DMS53 (cell line): ENCODE results near the gene ACSF2.
"Not testable (repeated sequence)": the region's sequence is repeated elsewhere in the genome, so short reads cannot be mapped to it uniquely, and the experiment has no call there.

Experiments used
- DNase-seq: peaks from one replicate; lab custom pipeline; 2025; lab: John Stamatoyannopoulos, UW

The ACSF2 gene

DNA sequence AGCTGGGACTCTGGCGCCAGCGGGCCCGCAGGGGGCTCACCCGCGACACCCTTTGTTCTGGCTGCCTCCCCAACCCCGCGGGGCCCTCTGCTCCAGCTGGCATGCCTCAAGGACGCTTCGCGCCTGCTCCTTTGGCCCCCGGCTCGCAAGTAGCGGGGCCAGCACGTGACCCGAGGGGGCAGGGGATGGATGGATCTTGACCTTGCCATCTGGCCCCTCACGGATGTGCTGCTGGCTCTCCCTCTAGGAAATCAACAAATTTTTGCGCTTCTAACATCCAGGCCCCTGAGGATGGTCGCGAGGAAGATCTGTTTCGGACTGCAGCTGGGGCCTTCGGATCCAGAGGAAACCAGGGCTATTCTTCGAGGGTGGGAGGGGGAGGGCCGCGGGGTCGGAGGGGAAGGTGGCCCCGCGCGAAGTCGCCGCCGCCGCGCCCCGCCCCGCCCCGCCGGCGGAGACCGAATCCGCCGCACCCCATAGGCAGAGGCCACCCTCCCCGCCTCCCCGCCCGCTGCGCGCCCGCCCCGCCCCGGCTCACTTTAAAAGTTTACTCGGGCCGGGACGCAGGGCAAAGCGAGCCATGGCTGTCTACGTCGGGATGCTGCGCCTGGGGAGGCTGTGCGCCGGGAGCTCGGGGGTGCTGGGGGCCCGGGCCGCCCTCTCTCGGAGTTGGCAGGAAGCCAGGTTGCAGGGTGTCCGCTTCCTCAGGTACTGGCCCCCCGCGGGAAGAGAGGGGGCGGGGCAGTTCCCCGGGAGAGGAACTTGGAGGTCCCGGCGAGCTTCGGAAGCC lies at the start of gene ACSF2:
ACSF2 (plus strand) TSS at position 537 of the 790 bp plus-strand sequence; CDS start at position 581, 44 bp downstream.
- DNase-seq, result peak; percentile 67

DNA sequence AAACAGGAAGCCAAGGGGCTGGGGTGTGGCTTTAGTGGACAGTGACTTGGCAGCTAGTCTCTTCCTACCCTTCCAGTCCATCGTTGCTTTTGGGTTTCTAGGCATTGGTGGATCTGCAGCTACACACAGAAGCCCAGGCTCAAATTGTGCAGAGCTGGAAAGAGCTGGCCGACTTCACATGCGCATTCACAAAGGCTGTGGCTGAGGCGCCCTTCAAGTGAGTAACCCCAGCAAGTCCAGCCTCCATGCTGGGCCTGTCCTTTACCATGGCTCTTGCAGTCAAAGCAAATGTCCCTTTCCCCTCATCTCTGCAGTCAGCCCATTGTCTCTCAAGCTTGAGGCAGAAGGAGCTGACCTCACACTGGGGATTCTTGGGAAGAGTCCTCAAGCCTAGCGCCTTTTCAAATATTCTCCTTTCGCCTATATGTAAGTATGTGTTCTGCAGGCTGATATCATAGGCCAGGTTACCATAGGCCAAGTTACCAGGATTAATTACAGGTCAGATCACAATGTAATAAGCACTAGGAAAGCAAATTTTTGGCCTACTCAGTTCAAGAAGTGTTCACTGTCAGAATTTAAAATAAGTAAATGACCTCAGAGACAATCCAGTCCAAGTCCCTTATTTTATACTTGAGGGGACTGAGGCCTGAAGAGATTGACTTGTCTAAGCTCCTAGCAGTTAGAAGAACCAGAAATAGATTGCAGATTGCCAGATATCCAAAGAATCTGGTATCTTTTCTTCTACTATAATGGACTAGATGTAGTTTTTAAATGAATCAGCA lies 46.5 kb upstream of the ACSF2 start:
- no peak for DNase-seq

DNA sequence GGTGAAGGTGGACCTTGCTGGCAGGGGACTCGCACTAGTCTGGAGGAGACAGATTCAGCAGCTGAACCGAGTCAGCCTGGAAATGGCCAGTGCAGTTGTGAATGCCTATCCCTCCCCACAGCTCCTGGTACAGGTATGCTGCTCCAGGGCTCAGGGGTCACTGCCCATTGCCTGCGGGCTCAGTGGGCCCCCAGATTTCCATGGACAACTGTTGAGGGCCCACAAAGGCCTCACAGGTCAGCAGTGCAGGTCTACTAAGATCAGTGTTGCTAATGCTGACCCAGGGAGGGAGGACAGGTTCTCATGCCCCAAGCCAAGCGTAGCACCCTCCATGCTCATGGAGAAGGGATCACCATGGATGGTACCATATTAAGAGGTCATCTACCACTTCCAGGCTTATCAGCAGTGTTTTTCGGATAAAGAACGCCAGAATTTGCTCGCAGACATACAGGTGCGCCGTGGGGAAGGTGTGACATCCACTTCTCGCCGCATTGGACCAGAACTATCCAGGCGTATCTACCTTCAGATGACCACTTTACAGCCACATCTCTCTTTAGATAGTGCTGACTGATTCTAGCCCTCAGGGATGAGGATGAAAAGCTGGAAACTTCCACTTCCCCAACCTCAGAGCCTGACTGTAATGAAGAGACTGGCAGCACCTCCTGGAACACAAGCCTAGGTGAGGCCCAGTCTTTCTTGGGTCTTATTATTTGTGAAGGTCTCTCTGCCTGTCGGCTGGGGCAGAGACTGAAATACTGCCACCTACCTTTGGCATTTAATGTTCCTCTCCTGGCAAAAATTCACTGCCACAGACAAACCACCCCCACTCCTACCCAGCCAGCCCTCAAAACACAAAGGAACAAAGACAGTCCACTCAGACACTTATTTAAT lies 45.4 kb upstream of the ACSF2 start:
- DNase-seq, result peak; percentile 43

- DNase-seq, result no peak
Measured at GRCh38 chr17:50381260-50381815, 44.7 kb upstream of the ACSF2 start.

- DNase-seq, result no peak
Measured at GRCh38 chr17:50381920-50382319, 44.1 kb upstream of the ACSF2 start.

DNA sequence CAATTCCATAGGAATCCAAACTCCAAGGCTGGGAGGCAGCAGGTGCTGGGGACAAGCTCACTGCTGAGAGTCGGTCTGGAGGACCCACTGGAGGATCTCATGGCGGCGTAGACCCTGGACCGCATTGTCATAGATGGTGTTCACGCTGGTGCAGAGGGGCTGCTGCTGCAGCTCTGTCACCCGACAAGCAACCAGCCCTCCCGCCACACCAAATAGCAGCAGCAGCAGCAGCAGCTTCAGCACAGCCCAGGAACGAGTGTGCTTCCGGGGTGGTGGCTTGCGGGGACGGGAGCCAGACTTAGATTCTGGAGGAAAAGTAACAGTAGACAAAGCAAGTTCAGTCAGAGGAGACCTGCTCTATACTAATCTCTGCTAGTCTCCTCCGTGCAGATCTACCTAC lies 43.1 kb upstream of the ACSF2 start:
- no peak for DNase-seq

- DNase-seq, result no peak
Measured at GRCh38 chr17:50386510-50386909, 39.5 kb upstream of the ACSF2 start.

GRCh38 chr17:50388728-50389127 lies 37.3 kb upstream of the ACSF2 start:
- no peak for DNase-seq

DNA sequence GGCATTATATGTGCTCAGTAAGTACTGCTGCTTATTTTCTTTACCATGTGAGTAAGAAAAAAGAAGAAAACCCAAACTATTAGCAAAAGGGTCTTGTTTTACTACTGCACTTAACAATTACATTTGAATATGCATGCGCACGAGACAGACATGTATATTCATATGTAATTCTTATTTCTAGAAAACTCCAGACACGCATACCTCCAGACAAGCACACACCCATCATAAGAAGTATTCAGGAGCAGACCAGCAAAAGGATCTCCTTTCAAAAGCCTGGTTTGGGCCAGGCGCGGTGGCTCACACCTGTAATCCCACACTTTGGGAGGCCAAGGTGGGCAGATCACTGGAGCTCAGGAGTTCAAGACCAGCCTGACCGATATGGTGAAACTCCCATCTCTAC lies 36.5 kb upstream of the ACSF2 start:
- DNase-seq, result no peak

DNA sequence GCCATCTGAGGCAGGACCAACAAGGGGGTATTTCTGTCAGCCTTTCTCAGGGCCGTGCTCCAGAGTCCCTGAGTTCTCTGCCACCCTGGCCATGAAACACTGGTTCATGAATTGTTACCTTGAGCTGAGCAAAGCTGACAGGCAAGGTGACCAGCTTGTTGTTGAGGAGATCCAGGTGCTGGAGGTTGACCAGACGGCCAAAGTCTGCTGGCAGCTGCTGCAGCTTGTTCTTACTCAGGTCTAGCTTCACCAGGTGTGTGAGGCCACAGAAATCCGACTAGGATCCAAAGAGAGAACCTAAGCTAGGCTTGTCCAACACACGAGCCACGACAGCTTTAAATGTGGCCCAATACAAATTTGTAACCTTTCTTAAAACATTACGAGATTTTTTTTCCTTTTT lies 33.4 kb upstream of the ACSF2 start:
- no peak for DNase-seq

DNA sequence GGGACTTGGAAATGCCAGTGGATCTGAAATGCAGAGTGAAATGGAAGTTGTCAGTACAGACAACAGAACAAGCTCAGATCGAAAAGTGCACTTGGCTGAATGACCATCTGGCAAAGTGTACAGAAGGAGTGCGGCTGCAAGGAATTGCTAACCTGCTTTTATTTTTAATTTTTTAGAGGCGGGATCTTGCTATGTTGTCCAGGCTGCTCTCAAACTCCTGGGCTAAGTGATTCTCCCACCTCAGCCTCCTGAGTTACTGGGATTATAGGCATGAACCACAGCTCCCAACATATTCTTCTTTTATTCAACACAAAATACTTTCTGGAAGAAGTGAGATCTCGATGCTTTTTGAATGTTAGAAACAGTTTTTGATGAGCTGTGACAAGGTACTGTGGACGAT lies 32.3 kb upstream of the ACSF2 start:
- no peak for DNase-seq

DNA sequence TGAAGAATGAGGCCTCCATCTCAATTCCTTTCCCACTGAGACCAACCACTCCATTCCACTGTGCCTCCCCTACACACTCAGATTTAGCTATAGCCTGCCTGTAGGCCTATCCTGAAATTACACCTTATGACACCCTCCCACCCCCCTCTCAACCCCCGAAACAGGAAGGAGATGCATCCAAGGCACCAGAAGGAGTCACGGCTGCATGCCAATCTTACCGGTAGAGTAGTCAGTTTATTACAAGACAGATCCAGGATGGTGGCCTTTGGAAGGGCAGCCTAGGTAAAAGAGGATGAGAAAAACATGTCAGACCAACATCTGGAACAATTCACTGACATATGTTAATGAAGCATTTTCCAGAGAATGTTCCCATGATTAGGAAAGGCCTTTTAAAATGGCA lies 31.3 kb upstream of the ACSF2 start:
- no peak for DNase-seq

- peak; percentile 83 for DNase-seq
Measured at GRCh38 chr17:50396261-50397110, 29.5 kb upstream of the ACSF2 start.

- peak; percentile 95 for DNase-seq
Measured at GRCh38 chr17:50397111-50397918, 28.7 kb upstream of the ACSF2 start, which contains the start of gene LRRC59. Gene LRRC59, minus strand, starts transcription at chr17:50397523. Its CDS starts 206 bp downstream, at chr17:50397317.

DNA sequence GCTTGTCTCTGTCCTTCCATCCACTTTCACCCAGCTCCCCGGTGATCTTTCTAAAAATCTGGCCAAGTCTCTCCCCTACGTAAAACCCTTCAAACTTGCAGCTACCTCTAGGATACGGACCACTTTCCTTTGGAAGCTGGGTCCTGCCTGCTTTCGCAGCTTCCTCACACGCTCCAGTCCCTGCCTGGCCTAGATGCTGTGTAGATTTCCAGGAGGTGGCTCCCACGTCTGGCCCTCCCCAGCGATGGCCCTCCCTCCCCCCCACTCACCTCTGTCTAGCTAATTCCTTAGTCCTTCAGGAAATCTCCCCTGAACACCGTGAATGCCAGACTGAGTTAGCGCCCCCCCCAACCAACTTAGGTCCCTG lies 28.1 kb upstream of the ACSF2 start:
- DNase-seq, result peak; percentile 57

DNA sequence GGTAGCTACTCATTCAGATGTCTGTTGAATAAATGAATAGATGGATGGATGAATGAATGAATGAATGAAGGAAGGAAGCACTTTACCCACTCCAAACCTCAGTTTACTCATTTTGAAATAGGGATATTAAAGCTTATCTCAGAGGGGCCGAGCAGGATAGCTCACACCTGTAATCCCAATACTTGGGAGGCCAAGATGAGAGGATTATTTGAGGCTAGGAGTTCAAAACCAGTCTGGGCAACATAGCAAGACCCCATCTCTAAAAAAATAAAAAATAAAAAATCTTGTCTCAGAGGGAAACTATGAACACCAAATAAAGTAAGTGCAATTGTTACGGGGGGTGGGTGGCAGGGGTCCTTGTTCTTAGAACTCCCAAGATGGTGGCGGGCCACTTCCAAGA lies 27.3 kb upstream of the ACSF2 start:
- DNase-seq, result not testable (repeated sequence)

- DNase-seq, result not testable (repeated sequence)
Measured at GRCh38 chr17:50399591-50399990, 26.4 kb upstream of the ACSF2 start.

DNA sequence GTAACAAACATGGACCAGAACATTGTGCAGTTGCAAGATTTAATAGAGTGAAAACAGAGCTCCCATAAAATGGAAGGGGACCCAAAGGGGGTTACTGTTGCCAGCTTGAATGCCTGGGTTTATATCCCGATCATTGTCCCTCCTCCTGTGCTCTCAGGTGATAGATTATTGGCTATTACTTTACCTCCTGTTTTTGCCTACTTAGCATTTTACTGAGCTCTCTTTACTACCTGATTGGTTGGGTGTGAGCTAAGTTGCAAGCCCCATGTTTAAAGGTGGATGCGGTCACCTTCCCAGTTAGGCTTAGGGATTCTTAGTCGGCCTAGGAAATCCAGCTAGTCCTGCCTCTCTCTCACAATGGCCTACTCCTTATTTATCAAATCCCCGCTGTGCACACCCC lies 20.7 kb upstream of the ACSF2 start:
- not testable (repeated sequence) for DNase-seq

DNA sequence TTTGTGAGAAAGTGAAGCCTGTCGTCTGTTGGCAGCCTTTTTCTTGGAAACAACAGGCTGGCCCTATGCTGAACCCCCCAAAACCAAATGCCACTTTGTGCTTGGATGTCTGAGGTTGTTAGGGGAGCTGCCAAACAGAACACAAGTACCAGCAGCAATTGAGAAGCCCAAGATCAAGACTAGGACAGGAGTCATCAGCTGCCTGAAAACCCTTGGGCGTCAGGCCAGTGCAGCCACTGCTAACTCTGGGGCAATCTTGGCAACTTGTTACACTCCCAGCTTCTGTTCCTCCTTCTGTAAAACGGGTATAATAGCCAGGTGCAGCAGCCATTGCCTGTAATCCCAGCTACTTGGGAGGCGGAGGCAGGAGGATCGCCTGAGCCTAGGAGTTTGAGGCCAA lies 19.4 kb upstream of the ACSF2 start:
- no peak for DNase-seq

DNA sequence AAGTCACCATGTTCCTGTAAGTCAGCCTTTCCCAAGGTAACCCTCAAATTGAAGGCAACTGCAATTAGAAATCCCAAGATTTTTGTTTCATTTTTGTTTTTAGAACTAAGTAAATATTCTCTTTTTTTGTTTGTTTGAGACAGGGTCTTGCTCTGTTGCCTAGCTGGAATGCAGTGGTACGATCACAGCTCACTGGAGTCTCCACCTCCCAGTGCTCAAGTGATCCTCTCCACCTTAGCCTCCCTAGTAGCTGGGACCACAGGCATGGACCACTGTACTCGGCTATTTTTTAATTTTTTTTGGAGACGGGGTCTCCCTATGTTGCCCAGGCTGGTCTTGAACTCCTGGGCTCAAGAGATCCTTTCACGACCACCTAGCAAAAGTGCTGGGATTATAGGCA lies 18.1 kb upstream of the ACSF2 start:
- DNase-seq, result no peak
